ENCODE measurements around the gene SERINC2. TPM values are rescaled to one million over a fixed set of nuclear protein-coding genes. Genes with fewer than 3 reads are reported as not detected.

SERINC2 gene
- total RNA-seq, 1 experiment from 2014 or later: 14.1 TPM

GRCh38 chr1:31415658-31416057 is 2.6 kb downstream of the SERINC2 start:
- Histone ChIP-seq H4K91ac (ENCODE audit: insufficient read length, low read depth, low read length) (no peak overlapping the region), H3K14ac (ENCODE audit: insufficient read depth, low read length) (no peak overlapping the region), H2BK5ac (ENCODE audit: insufficient read length, low read length) (no peak overlapping the region), H3K23ac (ENCODE audit: insufficient read length, low read depth, low read length) (no peak overlapping the region), H2BK120ac (ENCODE audit: low read depth, low read length, poor library complexity, severe bottlenecking) (no peak overlapping the region), H3K4ac (ENCODE audit: low read depth, low read length) (no peak overlapping the region), H3K9me3 (ENCODE audit: control insufficient read depth, low read depth, low read length) (no peaks in the 10 kb centered on the region), H3K27ac (ENCODE audit: insufficient read length, low read depth, low read length) (no peak overlapping the region), H4K5ac (ENCODE audit: insufficient read length, low read depth, low read length) (no peak overlapping the region), H3K56ac (ENCODE audit: insufficient read length, low read depth, low read length) (no peak overlapping the region), H3K4me2 (ENCODE audit: insufficient read depth, insufficient read length, low read length) (no peak overlapping the region), H2AFZ (ENCODE audit: low read length) (no peak overlapping the region), H3K79me1 (ENCODE audit: insufficient read depth, low read depth, low read length, poor library complexity, severe bottlenecking) (no peaks in the 10 kb centered on the region), H3K9ac (ENCODE audit: extremely low read depth, insufficient read length, low read length) (no peak overlapping the region), H4K20me1 (ENCODE audit: control insufficient read depth, insufficient read depth, insufficient read length) (no peaks in the 10 kb centered on the region), H3K79me2 (ENCODE audit: insufficient read depth, low read length) (no peaks in the 10 kb centered on the region), H2AK5ac (ENCODE audit: insufficient read length, low read length) (no peak overlapping the region), H3K23me2 (ENCODE audit: insufficient read length, low read depth, low read length, poor library complexity, severe bottlenecking) (peaks cover 16% of the 10 kb centered on the region), H3K18ac (ENCODE audit: insufficient read length, low read depth, low read length) (no peak overlapping the region), H3T11ph (ENCODE audit: low read length) (no peak overlapping the region), H3K4me1 (ENCODE audit: insufficient read depth, low read length) (peaks cover 3% of the 10 kb centered on the region; the same call in 1 of the 2 replicates), H4K8ac (replicated peaks; ENCODE audit: insufficient read length, low read depth, low read length) (no peak overlapping the region), H3K27me3 (ENCODE audit: insufficient read depth, low read length) (no peaks in the 10 kb centered on the region), H2BK15ac (ENCODE audit: low read depth, low read length) (no peak overlapping the region), H2BK20ac (ENCODE audit: low read depth, low read length, poor library complexity, severe bottlenecking) (no peak overlapping the region), H2BK12ac (ENCODE audit: insufficient read length, low read depth, low read length) (no peak overlapping the region)
- H3K27me3 Mint-ChIP-seq (ENCODE audit: low read depth): peaks cover 24% of the 10 kb centered on the region
- H3K4me1 Mint-ChIP-seq: peaks cover 25 to 33% of the 10 kb centered on the region in 2 experiments
- H3K4me3 Mint-ChIP-seq: peak overlapping the region in 1 of 2 experiments; percentile 47; a peak in 2 of 5 replicates
- DNase-seq: no peak
- peaks cover 0 to 10% (median 7%) of the 10 kb centered on the region in 3 experiments; a peak in 5 of 7 replicates for H3K36me3 Mint-ChIP-seq (ENCODE audit: insufficient read depth in 1 of 3, low read depth in 3 of 3)
- peak overlapping the region in 1 of 3 experiments; percentile 14; a peak in 1 of 7 replicates for H3K27ac Mint-ChIP-seq
- WGBS (ENCODE audit: extremely low coverage, insufficient read length, low lambda C conversion rate): no CpG with 5 or more reads among the region's 2 CpGs
- H3K9me3 Mint-ChIP-seq: no peaks in the 10 kb centered on the region
- no peak for TF ChIP-seq CTCF (conservative IDR thresholded peaks at IDR 0.05)
